Endothelial cell of umbilical vein (primary cell): Measurements from ENCODE around the gene RORB. TPM values are rescaled to one million over a fixed set of nuclear protein-coding genes. Genes with fewer than 3 reads are reported as not detected.
A peak's percentile ranks its signal among the peaks of the same experiment; 100 is the strongest.

Experiments
- BruUV-seq: library from RNA; stranded (reverse); fragments of 400-500 nt; replicated peaks from 2 replicates; lab custom pipeline; 2021; lab: Mats Ljungman, UMichigan
- CTCF ChIA-PET: fragments of 300-600, 350-600 bp; sonication (Branson Sonifier 250); formaldehyde crosslinking; loops from one replicate; lab custom pipeline; 2021; ENCODE audit warnings: antibody characterized with exemption, inconsistent platforms; lab: Charles Lee
- POLR2A ChIA-PET: fragments of 300-600, 350-600 bp; sonication (Branson Sonifier 250); formaldehyde crosslinking; loops from one replicate; lab custom pipeline; 2021; ENCODE audit warnings: antibody characterized with exemption, inconsistent platforms; lab: Charles Lee
- DNase-seq: peaks from one replicate; pipeline ENCODE4 v3.0.0-alpha.2; 2011; ENCODE audit warnings: low read depth, low spot score
- FAIRE-seq: peaks from 2 replicates; lab custom pipeline; 2011; peaks lifted over from hg19 to GRCh38; lab: Jason Lieb, UNC
- H2AFZ ChIP-seq: 2 replicates; pipeline ENCODE4 v1.6.0; 2012; ENCODE audit warnings: low read depth, low read length, control low read depth, inconsistent platforms
- H3K27ac ChIP-seq: 2 replicates; pipeline ENCODE4 v1.5.1; 2011; ENCODE audit warnings: low read depth, mild to moderate bottlenecking, control low read depth, low read length, moderate library complexity; ENCODE audit not compliant: insufficient read depth
- H3K27me3 ChIP-seq, 2 experiments: 2 replicates each; pipeline versions ENCODE4 v1.6.0 to v1.6.1; 2011; ENCODE audit warnings: low read length in 2 of 2, mixed read lengths in 1 of 2; ENCODE audit not compliant: control insufficient read depth in 2 of 2, insufficient read depth in 2 of 2
- H3K36me3 ChIP-seq, 2 experiments: 2 replicates in 1 of 2; 3 replicates in 1 of 2; pipeline ENCODE4 v1.5.1; 2011; ENCODE audit warnings: low read length in 2 of 2, mild to moderate bottlenecking in 1 of 2, moderate library complexity in 1 of 2; ENCODE audit not compliant: control insufficient read depth in 2 of 2, insufficient read depth in 2 of 2; ENCODE audit errors: extremely low read depth in 1 of 2
- H3K4me1 ChIP-seq: 3 replicates; pipeline ENCODE4 v1.5.1; 2011; ENCODE audit warnings: mild to moderate bottlenecking, low read length; ENCODE audit not compliant: control insufficient read depth, insufficient read depth; ENCODE audit errors: extremely low read depth
- H3K4me2 ChIP-seq: 2 replicates; pipeline ENCODE4 v1.6.1; 2011; ENCODE audit warnings: low read length, control low read depth, mixed read lengths; ENCODE audit not compliant: insufficient read depth
- H3K4me3 ChIP-seq, 3 experiments: fragments of 200-600 bp in 1 of 3; sonication (generic), shearing (Covaris generic) in 1 of 3; replicated peaks in 1 of 3; 2 replicates each; pipeline ENCODE4 v1.5.1; 2011 to 2016; ENCODE audit warnings: control low read depth in 3 of 3, low read length in 3 of 3, mild to moderate bottlenecking in 2 of 3, inconsistent platforms in 1 of 3, low read depth in 1 of 3, moderate library complexity in 1 of 3; ENCODE audit not compliant: insufficient read depth in 1 of 3
- H3K79me2 ChIP-seq: 2 replicates; pipeline ENCODE4 v1.6.0; 2012; ENCODE audit warnings: low read length, inconsistent platforms; ENCODE audit not compliant: control insufficient read depth, insufficient read depth
- H3K9ac ChIP-seq: replicated peaks from 2 replicates; pipeline ENCODE3; 2011; ENCODE audit warnings: low read length, control low read depth; ENCODE audit not compliant: insufficient read depth; ENCODE audit errors: extremely low read depth
- H3K9me1 ChIP-seq: replicated peaks from 3 replicates; pipeline ENCODE4 v1.6.0; 2011; ENCODE audit warnings: mild to moderate bottlenecking, low read length; ENCODE audit not compliant: control insufficient read depth, insufficient read depth; ENCODE audit errors: extremely low read depth
- H3K9me3 ChIP-seq: replicated peaks from 2 replicates; pipeline ENCODE4 v1.5.1; 2012; ENCODE audit warnings: low read length, inconsistent platforms; ENCODE audit not compliant: control insufficient read depth, insufficient read depth
- H4K20me1 ChIP-seq: replicated peaks from 2 replicates; pipeline ENCODE3; 2011; ENCODE audit warnings: mild to moderate bottlenecking, low read length; ENCODE audit not compliant: control insufficient read depth, insufficient read depth; ENCODE audit errors: extremely low read depth
- EZH2 ChIP-seq: IDR thresholded peaks from 2 replicates; pipeline ENCODE4 v1.6.1; 2012; ENCODE audit warnings: borderline replicate concordance, low read depth, mild to moderate bottlenecking, moderate library complexity, low read length, inconsistent platforms; ENCODE audit not compliant: severe bottlenecking
- dilution Hi-C: fragments of 300-500 bp; cut with MboI; formaldehyde crosslinking; loops from one replicate; pipeline ENCODE4 v1.15.0; 2019; ENCODE audit warnings: low sequenced_read_pairs; ENCODE audit not compliant: extremely low pct_ligation_motif_present
- intact Hi-C: fragments of 100-400 bp; cut with micrococcal nuclease; formaldehyde crosslinking; loops from one replicate; pipeline ENCODE4 v1.10.0; 2022
- polyA plus RNA-seq, 4 experiments: library from polyadenylated mRNA; depleted of rRNA in 3 of 4; stranded (reverse) in 3 of 4; unstranded in 1 of 4; fragments of >200 nt; gene quantifications; 2 replicates each; pipeline versions ENCODE4 v1.2.1 to v1.2.3, GENCODE V29; 2011 to 2012; ENCODE audit warnings: missing spikeins in 1 of 4
- total RNA-seq: library from RNA; stranded (reverse); gene quantifications from 2 replicates; pipeline ENCODE4 v1.2.3, GENCODE V29; 2021
- TF ChIP-seq, protein P1 (sequence below), 2 donors: IDR thresholded peaks; 1 replicate in 1 of 2; 2 replicates in 1 of 2; pipeline ENCODE4 v1.5.1; 2011; ENCODE audit warnings: low read length in 2 of 2, mild to moderate bottlenecking in 2 of 2, moderate library complexity in 2 of 2, control low read depth in 1 of 2, inconsistent platforms in 1 of 2, low read depth in 1 of 2; ENCODE audit not compliant: insufficient read depth in 1 of 2; ENCODE audit errors: extremely low read depth in 1 of 2

RORB gene
- total and polyA plus RNA-seq, 2 donors (not counting 3 experiments of a cell fraction or from before 2014, with no cell fraction given) = not detected

DNA sequence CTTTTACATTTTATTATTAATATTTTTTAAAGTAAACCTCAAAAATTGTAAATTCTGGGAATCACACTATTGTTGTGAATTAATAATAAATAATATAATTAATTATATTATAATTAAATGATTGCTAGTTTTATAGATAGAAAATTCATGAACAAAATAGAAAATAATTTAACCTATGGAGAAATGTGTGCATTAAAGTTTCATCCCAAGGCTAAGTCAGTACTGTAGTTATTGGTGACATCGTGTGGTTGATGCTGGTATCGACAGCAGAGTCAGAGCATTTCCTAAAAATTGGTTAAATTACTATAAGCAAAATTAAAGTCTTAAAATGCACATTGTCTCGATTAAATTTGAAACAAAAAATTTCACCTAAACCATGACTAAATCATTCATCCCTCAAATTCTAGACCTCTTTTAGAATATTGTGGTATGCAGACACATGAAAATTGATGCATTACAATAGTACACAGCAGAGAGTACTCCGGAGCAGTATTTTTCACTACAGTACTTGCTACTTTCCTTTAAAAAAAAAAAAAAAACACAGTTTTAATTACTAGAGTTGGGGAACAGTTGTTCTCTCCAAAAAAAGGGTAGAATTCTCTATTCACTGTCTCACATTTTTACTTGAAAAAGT lies 73.9 kb downstream of the RORB start:
- dilution Hi-C loops = no loop called here

More for the DNA sequence above, 73.9 kb downstream of the RORB start:
- H3K27ac ChIP-seq = no peak overlapping the region
- H3K9ac ChIP-seq = no peak overlapping the region
- no peaks in the 10 kb centered on the region for H3K9me1 ChIP-seq
- H3K4me1 ChIP-seq = no peaks in the 10 kb centered on the region
- FAIRE-seq = peak; percentile 21
- H2AFZ ChIP-seq = no peak overlapping the region
- intact Hi-C loops = loop anchor here (1.0 to 2.0 kb wide), 2 partner anchors 1300 to 1371 kb away; no protein-coding TSS in a partner anchor
- H3K27me3 ChIP-seq = peaks cover 0 to 1% of the 10 kb centered on the region in 2 experiments
- ChIA-PET POLR2A (no interaction called here), CTCF (interaction anchor here (1.7 to 3.8 kb wide), 2 partner anchors 1302 to 1370 kb away, joined by 13 to 77 read pairs; no protein-coding TSS in a partner anchor)
- no peaks in the 10 kb centered on the region for H4K20me1 ChIP-seq
- no peaks in the 10 kb centered on the region for H3K36me3 ChIP-seq
- BruUV-seq = no TSS peak
- TF ChIP-seq EZH2 = no peak
- TF ChIP-seq, protein P1, sequence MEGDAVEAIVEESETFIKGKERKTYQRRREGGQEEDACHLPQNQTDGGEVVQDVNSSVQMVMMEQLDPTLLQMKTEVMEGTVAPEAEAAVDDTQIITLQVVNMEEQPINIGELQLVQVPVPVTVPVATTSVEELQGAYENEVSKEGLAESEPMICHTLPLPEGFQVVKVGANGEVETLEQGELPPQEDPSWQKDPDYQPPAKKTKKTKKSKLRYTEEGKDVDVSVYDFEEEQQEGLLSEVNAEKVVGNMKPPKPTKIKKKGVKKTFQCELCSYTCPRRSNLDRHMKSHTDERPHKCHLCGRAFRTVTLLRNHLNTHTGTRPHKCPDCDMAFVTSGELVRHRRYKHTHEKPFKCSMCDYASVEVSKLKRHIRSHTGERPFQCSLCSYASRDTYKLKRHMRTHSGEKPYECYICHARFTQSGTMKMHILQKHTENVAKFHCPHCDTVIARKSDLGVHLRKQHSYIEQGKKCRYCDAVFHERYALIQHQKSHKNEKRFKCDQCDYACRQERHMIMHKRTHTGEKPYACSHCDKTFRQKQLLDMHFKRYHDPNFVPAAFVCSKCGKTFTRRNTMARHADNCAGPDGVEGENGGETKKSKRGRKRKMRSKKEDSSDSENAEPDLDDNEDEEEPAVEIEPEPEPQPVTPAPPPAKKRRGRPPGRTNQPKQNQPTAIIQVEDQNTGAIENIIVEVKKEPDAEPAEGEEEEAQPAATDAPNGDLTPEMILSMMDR (IDR thresholded peaks at IDR 0.05; ENCODE audit: extremely low read depth in 1 of 2, insufficient read depth in 1 of 2, low read depth in 1 of 2, low read length in 2 of 2) = peak; percentile 34 to 52
- no peak overlapping the region for H3K4me3 ChIP-seq
- DNase-seq = peak; percentile 46
- H3K9me3 ChIP-seq = no peaks in the 10 kb centered on the region
- no peaks in the 10 kb centered on the region for H3K79me2 ChIP-seq
- no peak overlapping the region for H3K4me2 ChIP-seq
